Ishikawa (cell line): ENCODE measurements around the gene SLC66A1.

Experiments used
- CEBPB ChIP-seq: IDR thresholded peaks from 2 replicates; pipeline ENCODE4 v1.6.1; 2012
- CREB1 ChIP-seq: IDR thresholded peaks from 2 replicates; pipeline ENCODE4 v1.6.1; 2012; ENCODE audit warnings: low read depth
- EP300 ChIP-seq: IDR thresholded peaks from 2 replicates; pipeline ENCODE4 v1.6.1; 2012; ENCODE audit warnings: borderline replicate concordance
- FOXM1 ChIP-seq: IDR thresholded peaks from 2 replicates; pipeline ENCODE4 v1.6.1; 2012; ENCODE audit warnings: low read depth, borderline replicate concordance
- MAX ChIP-seq: IDR thresholded peaks from 2 replicates; pipeline ENCODE4 v1.6.1; 2012
- RAD21 ChIP-seq: IDR thresholded peaks from 2 replicates; pipeline ENCODE4 v1.6.1; 2012; ENCODE audit warnings: low read depth
- REST ChIP-seq: IDR thresholded peaks from 2 replicates; pipeline ENCODE4 v1.6.1; 2012; ENCODE audit warnings: low read depth, mild to moderate bottlenecking
- TAF1 ChIP-seq: IDR thresholded peaks from 2 replicates; pipeline ENCODE4 v1.6.1; 2012; ENCODE audit warnings: low read depth, mild to moderate bottlenecking
- TCF12 ChIP-seq: IDR thresholded peaks from 2 replicates; pipeline ENCODE4 v1.6.1; 2012; ENCODE audit warnings: low read depth
- TEAD4 ChIP-seq: IDR thresholded peaks from 2 replicates; pipeline ENCODE4 v1.6.1; 2012
- ZBTB7A ChIP-seq: IDR thresholded peaks from 2 replicates; pipeline ENCODE4 v1.6.1; 2012; ENCODE audit warnings: low read depth

GRCh38 chr1:19323987-19324664 lies 12.0 kb downstream of the SLC66A1 start:
- no peak for TF ChIP-seq TAF1
- no peak for TF ChIP-seq RAD21
- no peak for TF ChIP-seq REST
- no peak for TF ChIP-seq ZBTB7A
- no peak for TF ChIP-seq CREB1
- no peak for TF ChIP-seq EP300
- no peak for TF ChIP-seq FOXM1
- TF ChIP-seq MAX: no peak
- TF ChIP-seq CEBPB: no peak
- TF ChIP-seq TEAD4: no peak
- TF ChIP-seq TCF12: no peak
